DND-41 (cell line): ENCODE results near the gene IMPDH2.

Experiments used
- ATAC-seq: fragments of 200-7000 bp; cut with Tn5 transposase; 3 replicates; pipeline ENCODE4 v1.9.1; 2021; ENCODE audit warnings: low read depth; ENCODE audit not compliant: insufficient read depth
- DNase-seq: peaks from one replicate; pipeline ENCODE4 v3.0.0-alpha.2; 2020
- H2AFZ ChIP-seq: 2 replicates; pipeline ENCODE4 v1.6.0; 2012; ENCODE audit warnings: low read depth, low read length
- H3K27ac ChIP-seq: 2 replicates; pipeline ENCODE4 v1.5.1; 2012; ENCODE audit warnings: low read length, inconsistent platforms
- H3K27me3 ChIP-seq: fragments of 200-600 bp; sonication (generic); 2 replicates; pipeline ENCODE4 v1.6.0; 2012; ENCODE audit warnings: low read length, mild to moderate bottlenecking, inconsistent platforms; ENCODE audit not compliant: insufficient read depth, poor library complexity
- H3K36me3 ChIP-seq: 2 replicates; pipeline ENCODE4 v1.5.1; 2012; ENCODE audit warnings: low read length, inconsistent platforms; ENCODE audit not compliant: insufficient read depth
- H3K4me1 ChIP-seq: 2 replicates; pipeline ENCODE4 v1.5.1; 2012; ENCODE audit warnings: mild to moderate bottlenecking, low read length; ENCODE audit not compliant: insufficient read depth
- H3K4me2 ChIP-seq: 2 replicates; pipeline ENCODE4 v1.6.0; 2012; ENCODE audit warnings: mild to moderate bottlenecking, moderate library complexity, low read length, inconsistent platforms; ENCODE audit not compliant: insufficient read depth
- H3K4me3 ChIP-seq, 2 experiments: fragments of 200-600 bp in 1 of 2; shearing (Covaris generic) in 1 of 2; 2 replicates each; pipeline ENCODE4 v1.5.1; 2012 to 2016; ENCODE audit warnings: inconsistent platforms in 2 of 2, low read length in 2 of 2, mild to moderate bottlenecking in 2 of 2, low read depth in 1 of 2, moderate library complexity in 1 of 2
- H3K79me2 ChIP-seq: 2 replicates; pipeline ENCODE4 v1.6.0; 2012; ENCODE audit warnings: low read length, inconsistent platforms; ENCODE audit not compliant: insufficient read depth
- H3K9ac ChIP-seq: 2 replicates; pipeline ENCODE4 v1.6.0; 2012; ENCODE audit warnings: low read depth, mild to moderate bottlenecking, inconsistent platforms, low read length, moderate library complexity
- H3K9me3 ChIP-seq: 2 replicates; pipeline ENCODE4 v1.5.1; 2012; ENCODE audit warnings: low read length, moderate library complexity, mild to moderate bottlenecking, inconsistent platforms; ENCODE audit not compliant: insufficient read depth, severe bottlenecking
- H4K20me1 ChIP-seq: 2 replicates; pipeline ENCODE4 v1.6.0; 2012; ENCODE audit warnings: low read length; ENCODE audit not compliant: insufficient read depth
- EZH2 ChIP-seq: IDR thresholded peaks from 3 replicates; pipeline ENCODE4 v1.6.1; 2012; ENCODE audit warnings: borderline replicate concordance, low read depth, mild to moderate bottlenecking, moderate library complexity, low read length, inconsistent platforms; ENCODE audit not compliant: severe bottlenecking
- TF ChIP-seq, protein P1 (sequence below): IDR thresholded peaks from 2 replicates; pipeline ENCODE4 v1.5.1; 2012; ENCODE audit warnings: borderline replicate concordance, low read length, moderate library complexity, mild to moderate bottlenecking; ENCODE audit not compliant: poor library complexity, severe bottlenecking; ENCODE audit errors: extremely low read depth

IMPDH2 gene

DNA sequence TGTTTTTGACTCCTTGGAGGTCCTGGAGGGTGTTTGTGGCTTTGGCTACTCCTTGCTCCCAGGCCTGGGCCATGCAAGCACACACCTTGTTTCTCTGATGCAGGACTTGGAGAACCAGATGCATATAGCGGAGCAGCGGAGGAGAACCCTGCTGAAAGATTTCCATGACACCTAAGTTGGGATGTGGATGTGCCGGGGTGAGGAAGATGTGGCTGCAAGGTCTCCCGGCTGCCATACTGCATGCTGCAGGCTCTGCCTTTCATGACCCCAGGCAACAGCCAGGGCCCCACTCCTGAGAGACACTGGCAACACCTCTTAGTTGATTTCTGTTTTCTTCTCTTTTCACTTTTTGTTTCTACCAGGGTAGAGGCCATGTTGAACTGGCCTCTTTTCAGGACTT, 46.1 kb downstream of the IMPDH2 start:
- Histone ChIP-seq H4K20me1 (0 out of 2 replicates have a peak, but pooled peaks cover 2% of the 10 kb centered on the region), H3K27ac (no peak overlapping the region), H3K27me3 (no peaks in the 10 kb centered on the region), H3K9me3 (no peaks in the 10 kb centered on the region), H3K4me3 (no peak overlapping the region), H3K79me2 (no peaks in the 10 kb centered on the region), H3K9ac (no peak overlapping the region), H3K4me2 (no peak overlapping the region), H3K36me3 (peaks cover 58% of the 10 kb centered on the region), H2AFZ (no peak overlapping the region), H3K4me1 (no peaks in the 10 kb centered on the region)
- ATAC-seq (no peak), DNase-seq (no peak)
- TF ChIP-seq EZH2 = no peak
- TF ChIP-seq, protein P1, sequence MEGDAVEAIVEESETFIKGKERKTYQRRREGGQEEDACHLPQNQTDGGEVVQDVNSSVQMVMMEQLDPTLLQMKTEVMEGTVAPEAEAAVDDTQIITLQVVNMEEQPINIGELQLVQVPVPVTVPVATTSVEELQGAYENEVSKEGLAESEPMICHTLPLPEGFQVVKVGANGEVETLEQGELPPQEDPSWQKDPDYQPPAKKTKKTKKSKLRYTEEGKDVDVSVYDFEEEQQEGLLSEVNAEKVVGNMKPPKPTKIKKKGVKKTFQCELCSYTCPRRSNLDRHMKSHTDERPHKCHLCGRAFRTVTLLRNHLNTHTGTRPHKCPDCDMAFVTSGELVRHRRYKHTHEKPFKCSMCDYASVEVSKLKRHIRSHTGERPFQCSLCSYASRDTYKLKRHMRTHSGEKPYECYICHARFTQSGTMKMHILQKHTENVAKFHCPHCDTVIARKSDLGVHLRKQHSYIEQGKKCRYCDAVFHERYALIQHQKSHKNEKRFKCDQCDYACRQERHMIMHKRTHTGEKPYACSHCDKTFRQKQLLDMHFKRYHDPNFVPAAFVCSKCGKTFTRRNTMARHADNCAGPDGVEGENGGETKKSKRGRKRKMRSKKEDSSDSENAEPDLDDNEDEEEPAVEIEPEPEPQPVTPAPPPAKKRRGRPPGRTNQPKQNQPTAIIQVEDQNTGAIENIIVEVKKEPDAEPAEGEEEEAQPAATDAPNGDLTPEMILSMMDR = no peak

DNA sequence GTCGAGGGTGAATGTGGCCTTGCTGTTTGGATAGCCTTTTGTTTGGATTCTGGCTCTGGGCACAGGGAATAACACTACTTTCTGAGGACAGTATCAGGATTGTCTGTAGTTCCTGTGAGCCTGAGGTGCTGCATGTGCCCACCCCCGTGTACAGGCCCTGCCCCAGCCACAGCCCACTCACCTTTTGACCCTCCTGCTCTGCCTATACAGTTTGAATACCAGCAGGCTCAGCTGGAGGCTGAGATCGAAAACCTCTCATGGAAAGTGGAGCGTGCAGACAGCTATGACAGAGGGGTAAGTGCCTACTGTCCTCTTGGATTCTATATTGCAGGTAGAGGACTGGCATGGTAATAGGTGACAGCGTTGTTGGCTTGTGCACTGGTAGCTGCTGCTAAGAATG, 46.5 kb downstream of the IMPDH2 start:
- Histone ChIP-seq H3K27me3 (no peaks in the 10 kb centered on the region), H3K9me3 (no peaks in the 10 kb centered on the region), H2AFZ (no peak overlapping the region), H3K27ac (no peak overlapping the region), H3K4me1 (no peaks in the 10 kb centered on the region), H3K4me3 (no peak overlapping the region), H3K36me3 (peaks cover 62% of the 10 kb centered on the region), H3K9ac (no peak overlapping the region), H3K4me2 (no peak overlapping the region), H4K20me1 (0 out of 2 replicates have a peak, but pooled peaks cover 2% of the 10 kb centered on the region), H3K79me2 (no peaks in the 10 kb centered on the region)
- no peak for DNase-seq
- no peak for ATAC-seq
- TF ChIP-seq EZH2 = no peak
- TF ChIP-seq, protein P1 = no peak

DNA sequence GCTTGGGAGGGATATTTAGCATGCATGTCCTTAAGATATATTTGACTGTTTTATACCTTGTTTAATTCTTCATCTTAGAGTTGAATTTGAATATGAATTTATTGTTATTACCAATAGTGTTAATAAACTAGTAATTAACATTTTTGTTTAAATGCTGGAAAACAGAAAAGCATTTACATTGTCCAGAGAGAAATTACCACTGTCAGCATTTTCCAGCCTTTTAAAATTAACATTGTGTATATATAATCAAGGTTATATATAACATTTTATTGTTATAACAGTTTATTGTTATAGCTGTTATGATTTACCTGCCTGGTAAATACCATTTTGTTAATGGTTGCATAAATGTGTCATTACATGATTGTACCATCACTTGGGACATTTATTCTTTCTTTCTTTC, 47.2 kb downstream of the IMPDH2 start:
- H3K79me2 ChIP-seq = no peaks in the 10 kb centered on the region
- H3K36me3 ChIP-seq = peaks cover 68% of the 10 kb centered on the region
- no peaks in the 10 kb centered on the region for H3K4me1 ChIP-seq
- H3K4me3 ChIP-seq = no peak overlapping the region
- no peaks in the 10 kb centered on the region for H3K27me3 ChIP-seq
- TF ChIP-seq, protein P1 = no peak
- no peak for TF ChIP-seq EZH2
- H3K4me2 ChIP-seq = no peak overlapping the region
- ATAC-seq (no peak), DNase-seq (no peak)
- H4K20me1 ChIP-seq = 0 out of 2 replicates have a peak, but pooled peaks cover 2% of the 10 kb centered on the region
- H3K27ac ChIP-seq = no peak overlapping the region
- no peaks in the 10 kb centered on the region for H3K9me3 ChIP-seq
- no peak overlapping the region for H2AFZ ChIP-seq
- H3K9ac ChIP-seq = no peak overlapping the region

DNA sequence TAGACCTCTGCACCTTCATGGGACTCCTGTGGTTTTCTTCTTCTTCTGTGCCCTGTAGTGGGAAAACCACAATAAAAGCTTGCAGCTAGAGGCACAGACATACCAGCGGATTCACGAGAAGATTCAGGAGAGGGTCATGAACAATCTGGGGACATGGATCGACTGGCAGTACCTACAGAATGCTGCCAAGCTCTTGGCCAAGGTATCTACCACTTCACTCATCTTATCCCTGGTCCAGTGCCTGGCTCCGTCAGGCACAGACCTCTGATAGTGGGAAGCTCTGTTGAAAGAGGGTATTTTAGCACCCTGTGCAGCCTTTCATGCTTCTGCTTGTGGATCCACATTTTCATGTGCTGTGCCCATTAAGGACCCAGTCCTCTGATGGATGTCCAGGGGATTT, 48.9 kb downstream of the IMPDH2 start:
- H4K20me1 ChIP-seq = 0 out of 2 replicates have a peak, but pooled peaks cover 2% of the 10 kb centered on the region
- no peaks in the 10 kb centered on the region for H3K4me1 ChIP-seq
- DNase-seq = no peak
- peaks cover 83% of the 10 kb centered on the region for H3K36me3 ChIP-seq
- no peak for ATAC-seq
- no peak overlapping the region for H3K9ac ChIP-seq
- no peak overlapping the region for H3K27ac ChIP-seq
- no peak overlapping the region for H2AFZ ChIP-seq
- no peak overlapping the region for H3K4me3 ChIP-seq
- no peak for TF ChIP-seq EZH2
- TF ChIP-seq, protein P1 = no peak
- H3K9me3 ChIP-seq = no peaks in the 10 kb centered on the region
- H3K27me3 ChIP-seq = no peaks in the 10 kb centered on the region
- H3K4me2 ChIP-seq = no peak overlapping the region
- no peaks in the 10 kb centered on the region for H3K79me2 ChIP-seq
